Ishikawa (cell line): ENCODE measurements around the gene ARID3C.

Source experiments
- CREB1 ChIP-seq: IDR thresholded peaks from 2 replicates; pipeline ENCODE4 v1.6.1; 2012; ENCODE audit warnings: low read depth
- EGR1 ChIP-seq: IDR thresholded peaks from 2 replicates; pipeline ENCODE4 v1.6.1; 2012
- EP300 ChIP-seq: IDR thresholded peaks from 2 replicates; pipeline ENCODE4 v1.6.1; 2012; ENCODE audit warnings: borderline replicate concordance
- FOXM1 ChIP-seq: IDR thresholded peaks from 2 replicates; pipeline ENCODE4 v1.6.1; 2012; ENCODE audit warnings: low read depth, borderline replicate concordance
- MAX ChIP-seq: IDR thresholded peaks from 2 replicates; pipeline ENCODE4 v1.6.1; 2012
- RAD21 ChIP-seq: IDR thresholded peaks from 2 replicates; pipeline ENCODE4 v1.6.1; 2012; ENCODE audit warnings: low read depth
- REST ChIP-seq: IDR thresholded peaks from 2 replicates; pipeline ENCODE4 v1.6.1; 2012; ENCODE audit warnings: low read depth, mild to moderate bottlenecking
- TAF1 ChIP-seq: IDR thresholded peaks from 2 replicates; pipeline ENCODE4 v1.6.1; 2012; ENCODE audit warnings: low read depth, mild to moderate bottlenecking
- TCF12 ChIP-seq: IDR thresholded peaks from 2 replicates; pipeline ENCODE4 v1.6.1; 2012; ENCODE audit warnings: low read depth
- TEAD4 ChIP-seq: IDR thresholded peaks from 2 replicates; pipeline ENCODE4 v1.6.1; 2012
- USF1 ChIP-seq: IDR thresholded peaks from 2 replicates; pipeline ENCODE4 v1.6.1; 2012
- YY1 ChIP-seq: IDR thresholded peaks from 2 replicates; pipeline ENCODE4 v1.6.1; 2012; ENCODE audit warnings: low read depth
- ZBTB7A ChIP-seq: IDR thresholded peaks from 2 replicates; pipeline ENCODE4 v1.6.1; 2012; ENCODE audit warnings: low read depth

The ARID3C gene, protein sequence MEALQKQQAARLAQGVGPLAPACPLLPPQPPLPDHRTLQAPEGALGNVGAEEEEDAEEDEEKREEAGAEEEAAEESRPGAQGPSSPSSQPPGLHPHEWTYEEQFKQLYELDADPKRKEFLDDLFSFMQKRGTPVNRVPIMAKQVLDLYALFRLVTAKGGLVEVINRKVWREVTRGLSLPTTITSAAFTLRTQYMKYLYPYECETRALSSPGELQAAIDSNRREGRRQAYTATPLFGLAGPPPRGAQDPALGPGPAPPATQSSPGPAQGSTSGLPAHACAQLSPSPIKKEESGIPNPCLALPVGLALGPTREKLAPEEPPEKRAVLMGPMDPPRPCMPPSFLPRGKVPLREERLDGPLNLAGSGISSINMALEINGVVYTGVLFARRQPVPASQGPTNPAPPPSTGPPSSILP

DNA sequence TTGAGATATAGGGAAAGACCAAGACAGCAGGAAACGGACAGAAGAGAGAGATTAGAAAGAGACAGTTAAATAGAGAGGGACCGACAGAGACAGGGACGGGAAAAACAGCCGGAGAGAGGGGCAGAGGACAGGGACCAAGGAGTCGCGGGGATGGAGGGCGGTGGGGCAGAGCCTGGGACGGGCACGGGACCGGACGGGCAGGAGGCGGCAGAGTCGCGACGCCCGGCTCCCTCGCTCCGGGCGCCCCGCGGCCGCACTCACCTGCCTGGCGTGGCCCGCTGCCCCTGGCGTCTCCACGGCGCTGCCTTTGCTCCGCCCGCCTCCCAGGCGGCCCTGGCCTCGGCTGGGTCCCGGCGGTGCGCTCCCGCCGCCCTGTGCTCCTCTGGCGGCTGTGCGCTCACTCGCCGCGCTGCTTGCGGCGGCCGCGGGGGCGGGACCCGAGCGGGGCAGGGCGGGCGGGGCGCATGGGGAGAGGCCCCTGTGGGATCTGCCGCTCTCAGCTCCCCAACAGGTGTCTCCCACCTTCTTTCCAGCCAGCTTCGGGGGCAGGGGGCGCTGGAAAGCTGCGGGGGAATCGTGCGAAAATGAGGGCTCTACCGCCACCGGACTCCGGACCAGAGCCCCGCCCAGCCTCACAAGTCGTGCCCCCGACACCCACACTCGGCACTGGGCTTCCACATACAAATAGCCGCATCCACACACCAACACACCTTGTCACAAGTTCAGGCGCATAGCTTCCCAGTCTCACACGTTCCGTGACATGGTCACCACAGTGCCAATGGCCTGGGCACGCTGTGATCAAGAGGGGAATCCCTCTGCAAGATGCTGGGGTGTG, at the start of gene ARID3C:
ARID3C (minus strand) TSS at position 411 of the 835 bp plus-strand sequence. CDS start 1,052 bp downstream, outside the sequence.
- TF ChIP-seq TAF1, result no peak
- TF ChIP-seq MAX, result peak; percentile 40; the same call in 1 of the 2 replicates
- 0 out of 2 replicates have a peak, but pooled peaks have one; percentile 40 for TF ChIP-seq EGR1
- no peak for TF ChIP-seq REST

DNA sequence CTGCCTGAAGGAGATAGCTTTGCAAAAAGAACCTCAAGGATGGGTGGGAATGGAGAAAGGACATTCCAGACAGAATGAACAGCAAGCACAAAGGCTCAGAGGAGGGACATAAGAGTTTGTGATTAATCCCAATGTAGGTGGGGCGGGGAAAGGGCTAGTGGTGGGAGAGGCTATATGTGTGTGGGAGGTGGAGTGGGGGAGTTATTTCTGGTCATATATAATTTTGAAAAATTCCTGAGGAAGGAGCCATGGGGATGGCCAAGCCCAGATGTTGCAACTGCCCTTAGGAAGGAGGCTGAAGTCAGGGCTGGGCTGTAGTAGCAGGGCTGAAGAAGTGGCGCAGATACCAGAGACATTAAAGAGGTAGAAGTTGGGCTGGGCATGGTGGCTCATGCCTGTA, 47.0 kb upstream of the ARID3C start:
- no peak for TF ChIP-seq TEAD4
- no peak for TF ChIP-seq FOXM1
- no peak for TF ChIP-seq CREB1
- TF ChIP-seq RAD21, result no peak
- TF ChIP-seq EGR1, result no peak
- TF ChIP-seq TCF12, result no peak
- TF ChIP-seq REST, result no peak
- no peak for TF ChIP-seq TAF1
- no peak for TF ChIP-seq MAX
- TF ChIP-seq USF1, result no peak
- TF ChIP-seq EP300, result no peak

- TF ChIP-seq RAD21 (peak; percentile 74), FOXM1 (no peak), USF1 (no peak)
Observed at GRCh38 chr9:34675048-34675714, 46.3 kb upstream of the ARID3C start.

DNA sequence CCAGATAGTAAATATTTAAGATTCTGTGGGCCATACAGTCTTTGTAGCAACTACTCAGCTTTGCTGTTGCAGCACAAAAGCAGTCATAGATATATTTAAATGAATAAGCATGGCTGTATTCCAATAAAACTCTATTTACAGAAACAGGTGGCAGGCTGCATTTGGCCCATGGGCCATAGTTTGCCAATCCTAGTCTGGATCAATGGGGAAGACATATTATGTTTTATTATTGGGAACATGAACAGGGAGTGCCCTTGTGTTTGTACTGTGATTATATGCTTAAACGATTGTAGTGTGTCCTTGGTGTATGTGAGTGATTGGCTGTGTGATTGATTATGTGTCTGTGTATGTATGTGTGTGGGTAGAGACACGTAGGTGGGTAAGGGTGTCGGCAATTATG, 45.6 kb upstream of the ARID3C start:
- no peak for TF ChIP-seq TEAD4
- TF ChIP-seq EGR1, result no peak
- no peak for TF ChIP-seq ZBTB7A
- TF ChIP-seq RAD21, result no peak
- no peak for TF ChIP-seq FOXM1

GRCh38 chr9:34671307-34671706, 42.4 kb upstream of the ARID3C start:
- no peak for TF ChIP-seq TCF12
- no peak for TF ChIP-seq YY1
- no peak for TF ChIP-seq CREB1
- TF ChIP-seq FOXM1, result no peak
- TF ChIP-seq MAX, result no peak
